WTC11 (cell line): Measurements from ENCODE around the gene MORN5. TPM values are rescaled to one million over a fixed set of nuclear protein-coding genes. Genes with fewer than 3 reads are reported as not detected.

Experiments used
- ATAC-seq: fragments of 200-7000 bp; cut with Tn5 transposase; 2 replicates; pipeline ENCODE4 v1.10.0; 2021; ENCODE audit warnings: mild to moderate bottlenecking, moderate library complexity
- CTCF ChIA-PET: fragments of 300-600 bp; sonication (Branson Sonifier 250); formaldehyde crosslinking; loops from one replicate; lab custom pipeline; 2021; ENCODE audit warnings: antibody characterized with exemption; lab: Charles Lee
- POLR2A ChIA-PET: fragments of 350-600 bp; sonication (Branson Sonifier 250); formaldehyde crosslinking; loops from one replicate; lab custom pipeline; 2021; ENCODE audit warnings: antibody characterized with exemption; lab: Charles Lee
- DNase-seq: peaks from one replicate; pipeline ENCODE4 v3.0.0; 2021; ENCODE audit warnings: low spot score
- H3K27ac Mint-ChIP-seq: 2 replicates; pipeline ENCODE4 v1.8.0; 2021; ENCODE audit warnings: mixed read lengths
- H3K27me3 Mint-ChIP-seq: 2 replicates; pipeline ENCODE4 v1.8.0; 2021; ENCODE audit warnings: low read depth, mild to moderate bottlenecking, moderate library complexity, mixed read lengths
- H3K36me3 Mint-ChIP-seq: 2 replicates; pipeline ENCODE4 v1.8.0; 2021; ENCODE audit warnings: mixed read lengths
- H3K4me1 Mint-ChIP-seq: 2 replicates; pipeline ENCODE4 v1.8.0; 2022; ENCODE audit warnings: mixed read lengths
- H3K4me3 Mint-ChIP-seq: 2 replicates; pipeline ENCODE4 v1.8.0; 2021; ENCODE audit warnings: mild to moderate bottlenecking, moderate library complexity, mixed read lengths
- H3K9me3 Mint-ChIP-seq: 2 replicates; pipeline ENCODE4 v1.8.0; 2021; ENCODE audit warnings: mixed read lengths
- ARID4B ChIP-seq: sonication (generic); formaldehyde crosslinking; IDR thresholded peaks from 2 replicates; pipeline ENCODE4 v1.8.0; 2023; ENCODE audit warnings: missing genetic modification reagents, mild to moderate bottlenecking, borderline replicate concordance
- ATF1 ChIP-seq: sonication (generic); formaldehyde crosslinking; IDR thresholded peaks from 2 replicates; pipeline ENCODE4 v1.8.1; 2023; ENCODE audit warnings: mild to moderate bottlenecking, moderate library complexity, missing genetic modification reagents
- ELF4 ChIP-seq: sonication (generic); formaldehyde crosslinking; IDR thresholded peaks from 2 replicates; pipeline ENCODE4 v1.8.1; 2022; ENCODE audit warnings: low read depth, mild to moderate bottlenecking, moderate library complexity, missing genetic modification reagents
- ESRRA ChIP-seq: sonication (generic); formaldehyde crosslinking; IDR thresholded peaks from 2 replicates; pipeline ENCODE4 v1.8.1; 2022; ENCODE audit warnings: mild to moderate bottlenecking, missing genetic modification reagents, borderline replicate concordance
- ETV6 ChIP-seq: sonication (generic); formaldehyde crosslinking; IDR thresholded peaks from 2 replicates; pipeline ENCODE4 v1.8.1; 2022; ENCODE audit warnings: mild to moderate bottlenecking, missing genetic modification reagents
- FOXJ3 ChIP-seq: sonication (generic); formaldehyde crosslinking; IDR thresholded peaks from 2 replicates; pipeline ENCODE4 v1.9.0; 2021; ENCODE audit warnings: missing genetic modification reagents, mild to moderate bottlenecking, borderline replicate concordance
- FOXK1 ChIP-seq: sonication (generic); formaldehyde crosslinking; IDR thresholded peaks from 2 replicates; pipeline ENCODE4 v1.8.0; 2022; ENCODE audit warnings: mild to moderate bottlenecking, moderate library complexity, missing genetic modification reagents
- GABPB1 ChIP-seq: sonication (generic); formaldehyde crosslinking; IDR thresholded peaks from 2 replicates; pipeline ENCODE4 v1.8.1; 2023; ENCODE audit warnings: mild to moderate bottlenecking, missing genetic modification reagents
- GRHL2 ChIP-seq: fragments of 250-450 bp; sonication (Bioruptor Pico); IDR thresholded peaks from 2 replicates; pipeline ENCODE4 v1.8.0; 2022; ENCODE audit warnings: mild to moderate bottlenecking, moderate library complexity; ENCODE audit not compliant: insufficient replicate concordance, severe bottlenecking
- HMGA2 ChIP-seq: fragments of 250-450 bp; sonication (Bioruptor Pico); IDR thresholded peaks from 2 replicates; pipeline ENCODE4 v1.4.0; 2021; ENCODE audit warnings: mild to moderate bottlenecking, moderate library complexity
- IRF1 ChIP-seq: sonication (generic); formaldehyde crosslinking; IDR thresholded peaks from 2 replicates; pipeline ENCODE4 v1.8.0; 2023; ENCODE audit warnings: missing genetic modification reagents
- IRF2 ChIP-seq: sonication (generic); formaldehyde crosslinking; IDR thresholded peaks from 2 replicates; pipeline ENCODE4 v1.8.0; 2022; ENCODE audit warnings: low read depth, missing genetic modification reagents, borderline replicate concordance
- MLX ChIP-seq: sonication (generic); formaldehyde crosslinking; IDR thresholded peaks from 2 replicates; pipeline ENCODE4 v1.8.1; 2023; ENCODE audit warnings: mild to moderate bottlenecking, missing genetic modification reagents, moderate library complexity
- MXD4 ChIP-seq: fragments of 250-450 bp; sonication (Bioruptor Pico); IDR thresholded peaks from 2 replicates; pipeline ENCODE4 v1.8.0; 2021; ENCODE audit warnings: mild to moderate bottlenecking, moderate library complexity, borderline replicate concordance
- MYBL2 ChIP-seq: sonication (generic); formaldehyde crosslinking; IDR thresholded peaks from 2 replicates; pipeline ENCODE4 v1.8.1; 2023; ENCODE audit warnings: mild to moderate bottlenecking, moderate library complexity, missing genetic modification reagents
- NR1H2 ChIP-seq: sonication (generic); formaldehyde crosslinking; IDR thresholded peaks from 2 replicates; pipeline ENCODE4 v1.9.0; 2021; ENCODE audit warnings: mild to moderate bottlenecking, moderate library complexity, missing genetic modification reagents
- OVOL2 ChIP-seq: fragments of 250-450 bp; sonication (Bioruptor Pico); IDR thresholded peaks from 2 replicates; pipeline ENCODE4 v1.9.0; 2021; ENCODE audit warnings: mild to moderate bottlenecking, borderline replicate concordance
- PRDM15 ChIP-seq: sonication (generic); formaldehyde crosslinking; IDR thresholded peaks from 2 replicates; pipeline ENCODE4 v1.8.0; 2022; ENCODE audit warnings: missing genetic modification reagents
- SP1 ChIP-seq: sonication (generic); formaldehyde crosslinking; conservative IDR thresholded peaks from 2 replicates; pipeline ENCODE4 v1.8.1; 2022; ENCODE audit warnings: missing genetic modification reagents
- TEAD4 ChIP-seq: sonication (generic); formaldehyde crosslinking; IDR thresholded peaks from 2 replicates; pipeline ENCODE4 v1.8.0; 2022; ENCODE audit warnings: mild to moderate bottlenecking, missing genetic modification reagents
- USF1 ChIP-seq: sonication (generic); formaldehyde crosslinking; IDR thresholded peaks from 2 replicates; pipeline ENCODE4 v1.8.0; 2022; ENCODE audit warnings: mild to moderate bottlenecking, missing genetic modification reagents
- ZBTB21 ChIP-seq: sonication (generic); formaldehyde crosslinking; IDR thresholded peaks from 2 replicates; pipeline ENCODE4 v1.8.1; 2023; ENCODE audit warnings: mild to moderate bottlenecking, missing genetic modification reagents, borderline replicate concordance
- ZMAT4 ChIP-seq: fragments of 250-450 bp; sonication (Bioruptor Pico); IDR thresholded peaks from 2 replicates; pipeline ENCODE4 v1.9.0; 2021; ENCODE audit warnings: mild to moderate bottlenecking
- ZNF219 ChIP-seq: sonication (generic); formaldehyde crosslinking; IDR thresholded peaks from 2 replicates; pipeline ENCODE4 v1.8.0; 2023; ENCODE audit warnings: missing genetic modification reagents, mild to moderate bottlenecking, borderline replicate concordance
- ZNF232 ChIP-seq: sonication (generic); formaldehyde crosslinking; IDR thresholded peaks from 2 replicates; pipeline ENCODE4 v1.8.0; 2022; ENCODE audit warnings: mild to moderate bottlenecking, missing genetic modification reagents
- ZNF317 ChIP-seq: sonication (generic); formaldehyde crosslinking; IDR thresholded peaks from 2 replicates; pipeline ENCODE4 v1.8.1; 2023; ENCODE audit warnings: low read depth, mild to moderate bottlenecking, moderate library complexity, missing genetic modification reagents, borderline replicate concordance
- total RNA-seq: library from RNA; stranded (reverse); gene quantifications from 3 replicates; pipeline ENCODE4 v1.2.3, GENCODE V29; 2021

MORN5 gene
- total RNA-seq, 1 experiment from 2014 or later, result not detected

- no peak for ATAC-seq
- peaks cover 2% of the 10 kb centered on the region; the same call in 1 of the 2 replicates for H3K4me1 Mint-ChIP-seq
Observed at GRCh38 chr9:122172131-122172530, 12.4 kb downstream of the MORN5 start.

GRCh38 chr9:122173670-122174069 is 14.0 kb downstream of the MORN5 start:
- DNase-seq (no peak), ATAC-seq (no peak)
- POLR2A ChIA-PET, result no interaction called here
- Mint-ChIP-seq H3K9me3 (0 out of 2 replicates have a peak, but pooled peaks cover 6% of the 10 kb centered on the region), H3K4me1 (peaks cover 2% of the 10 kb centered on the region; the same call in 1 of the 2 replicates), H3K27ac (no peak overlapping the region), H3K4me3 (no peak overlapping the region), H3K27me3 (peaks cover 13% of the 10 kb centered on the region; the same call in 1 of the 2 replicates), H3K36me3 (no peaks in the 10 kb centered on the region)
- CTCF ChIA-PET, result no interaction called here
- TF ChIP-seq NR1H2 (CRISPR knock-in tag), result no peak
- TF ChIP-seq ESRRA (CRISPR knock-in tag), result no peak
- no peak for TF ChIP-seq OVOL2 (CRISPR knock-in tag)
- TF ChIP-seq ARID4B (CRISPR knock-in tag), result no peak
- TF ChIP-seq ZNF317 (CRISPR knock-in tag), result no peak
- TF ChIP-seq GRHL2 (CRISPR knock-in tag), result no peak
- no peak for TF ChIP-seq GABPB1
- TF ChIP-seq MXD4, result no peak
- no peak for TF ChIP-seq ZBTB21 (CRISPR knock-in tag)
- no peak for TF ChIP-seq USF1 (CRISPR knock-in tag)

More at GRCh38 chr9:122172131-122172530, 12.4 kb downstream of the MORN5 start:
- no peak for TF ChIP-seq ELF4 (CRISPR knock-in tag)
- TF ChIP-seq FOXJ3 (CRISPR knock-in tag), result no peak
- no peak for TF ChIP-seq HMGA2 (CRISPR knock-in tag)
- no peak for TF ChIP-seq TEAD4 (CRISPR knock-in tag)
- TF ChIP-seq ATF1 (CRISPR knock-in tag), result no peak
- TF ChIP-seq FOXK1 (CRISPR knock-in tag), result no peak
- TF ChIP-seq IRF2 (CRISPR knock-in tag), result no peak
- no peak for TF ChIP-seq NR1H2 (CRISPR knock-in tag)
- no peak for TF ChIP-seq MLX (CRISPR knock-in tag)
- TF ChIP-seq SP1 (CRISPR knock-in tag), result no peak
- no peak for TF ChIP-seq IRF1
- no peak for TF ChIP-seq ZMAT4 (CRISPR knock-in tag)
- no peak for TF ChIP-seq ZNF219 (CRISPR knock-in tag)
- no peak for TF ChIP-seq ETV6 (CRISPR knock-in tag)
- no peak for TF ChIP-seq MYBL2
- TF ChIP-seq PRDM15, result no peak
- no peak for TF ChIP-seq ZNF232 (CRISPR knock-in tag)
- TF ChIP-seq, all 79 proteins: peak for 0
- DNase-seq, result no peak
- CTCF ChIA-PET, result interaction anchor here (0.6 to 2.3 kb wide), 5 partner anchors 14 to 509 kb away, joined by 3 to 17 read pairs (median 4); no protein-coding TSS in a partner anchor
- Mint-ChIP-seq H3K36me3 (peaks cover 3% of the 10 kb centered on the region; the same call in 1 of the 2 replicates), H3K27me3 (peaks cover 21% of the 10 kb centered on the region), H3K27ac (no peak overlapping the region), H3K9me3 (peaks cover 15% of the 10 kb centered on the region), H3K4me3 (no peak overlapping the region)
- POLR2A ChIA-PET, result no interaction called here
